Tibial nerve (tissue), 4 donors: ENCODE data around the gene ZNF341. TPM values are rescaled to one million over a fixed set of nuclear protein-coding genes. Genes with fewer than 3 reads are reported as not detected.

ENCODE experiments used
- DNase-seq, 2 donors: peaks; one replicate each; pipeline ENCODE4 v3.0.0-alpha.2; 2019; ENCODE audit warnings: low spot score in 2 of 2
- H3K27ac ChIP-seq, 4 donors: fragments of 200-600 bp; sonication (generic) in 3 of 4; one replicate each; pipeline ENCODE4 v1.5.1; 2017 to 2019; ENCODE audit warnings: mild to moderate bottlenecking in 1 of 4
- H3K27me3 ChIP-seq, 2 donors: fragments of 200-600 bp; sonication (generic) in 1 of 2; one replicate each; pipeline versions ENCODE4 v1.5.1 to v1.6.0; 2017 to 2019
- H3K36me3 ChIP-seq, 3 donors: fragments of 200-600 bp; sonication (generic); one replicate each; pipeline ENCODE4 v1.5.1; 2018 to 2019
- H3K4me1 ChIP-seq, 4 donors: fragments of 200-600 bp; sonication (generic) in 3 of 4; one replicate each; pipeline ENCODE4 v1.5.1; 2017 to 2019
- H3K4me3 ChIP-seq, 4 donors: fragments of 200-600 bp; sonication (generic) in 3 of 4; one replicate each; pipeline ENCODE4 v1.5.1; 2017 to 2019; ENCODE audit warnings: mild to moderate bottlenecking in 1 of 4, moderate library complexity in 1 of 4
- H3K9me3 ChIP-seq, 4 donors: fragments of 200-600 bp; sonication (generic) in 3 of 4; one replicate each; pipeline ENCODE4 v1.5.1; 2017 to 2019
- EP300 ChIP-seq, 2 donors: sonication (generic); formaldehyde crosslinking; IDR thresholded peaks; one replicate each; pipeline ENCODE4 v1.6.1; 2017; ENCODE audit warnings: antibody characterized with exemption in 2 of 2, mild to moderate bottlenecking in 1 of 2
- POLR2A ChIP-seq, 2 donors: fragments of 450-650 bp; IDR thresholded peaks; one replicate each; pipeline ENCODE4 v1.6.1; 2017; ENCODE audit warnings: antibody characterized with exemption in 2 of 2, mild to moderate bottlenecking in 2 of 2, moderate library complexity in 2 of 2
- WGBS, 2 donors: methylation state at CpG; one replicate each; pipeline ENCODE4 v1.1.5; 2018; 5-methylcytosine and 5-hydroxymethylcytosine counted together
- total RNA-seq, 4 donors: library from RNA; depleted of rRNA; stranded (reverse); fragments of >200 nt; gene quantifications; one replicate each; pipeline ENCODE4 v1.1.0, GENCODE V29; 2016
- TF ChIP-seq, protein P1 (sequence below), 5 experiments: fragments of 200-600 bp in 3 of 5; fragments of 450-650 bp in 2 of 5; sonication (generic) in 3 of 5; IDR thresholded peaks; one replicate each; pipeline ENCODE4 v1.5.1; 2016 to 2019; ENCODE audit warnings: antibody characterized with exemption in 5 of 5, mild to moderate bottlenecking in 3 of 5, moderate library complexity in 2 of 5

The ZNF341 gene
- total RNA-seq, 4 donors from 2014 or later = 1.7 to 4.8 (median 2.1) TPM

DNA sequence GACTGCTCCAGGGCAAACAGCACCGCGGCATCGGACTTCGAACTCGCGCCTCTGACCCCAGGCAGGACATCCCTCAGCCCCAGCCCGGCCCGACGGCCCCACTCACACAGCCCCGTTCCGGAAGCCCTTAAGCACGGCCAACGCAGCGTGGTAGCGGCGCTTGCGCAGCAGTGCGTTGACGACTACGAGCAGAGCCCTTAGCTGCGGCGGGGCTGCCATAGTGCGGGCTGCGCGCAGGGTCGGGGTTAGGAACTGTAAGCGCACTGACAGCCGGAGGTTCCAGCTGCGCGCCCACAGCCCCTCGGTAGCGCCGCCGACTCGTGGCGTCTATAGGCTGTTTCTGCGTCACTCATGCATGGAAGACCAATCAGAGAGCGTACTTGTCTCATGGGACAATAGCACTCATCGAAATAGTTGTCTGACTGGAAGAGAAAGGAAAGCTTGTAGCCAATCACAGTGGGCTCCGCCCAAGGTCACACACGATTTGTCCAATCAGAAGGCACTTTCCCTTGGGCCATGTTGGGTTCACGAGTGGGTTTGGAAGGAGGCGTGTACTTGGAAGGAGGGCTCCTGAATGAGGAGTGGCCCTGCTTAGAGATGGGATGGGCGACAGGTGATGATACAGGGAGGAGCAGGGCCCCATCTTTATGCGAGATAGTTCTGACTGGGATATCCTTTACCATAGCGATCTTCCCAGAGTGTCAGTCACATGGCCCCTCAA lies 11.6 kb upstream of the ZNF341 start, which contains the start of gene PXMP4:
Gene PXMP4 (minus strand): TSS at position 322 of the 721 bp plus-strand sequence. CDS start 103 bp downstream, at position 219.
- DNase-seq = peak; percentile 85 to 90
- 3 to 6% methylated on average over 20 to 38 of the region's 46 CpGs for WGBS, 2 donors
- Histone ChIP-seq H3K36me3 (peaks cover 0 to 2% (median 0%) of the 10 kb centered on the region in 3 donors), H3K4me3 (peak within 1 kb of the TSS; percentile 59 to 92 (median 82)), H3K27me3 (no peaks in the 10 kb centered on the region), H3K4me1 (peaks cover 3 to 16% (median 9%) of the 10 kb centered on the region in 4 donors), H3K9me3 (no peaks in the 10 kb centered on the region), H3K27ac (peak within 1 kb of the TSS; percentile 37 to 80 (median 74))
- TF ChIP-seq, protein P1, sequence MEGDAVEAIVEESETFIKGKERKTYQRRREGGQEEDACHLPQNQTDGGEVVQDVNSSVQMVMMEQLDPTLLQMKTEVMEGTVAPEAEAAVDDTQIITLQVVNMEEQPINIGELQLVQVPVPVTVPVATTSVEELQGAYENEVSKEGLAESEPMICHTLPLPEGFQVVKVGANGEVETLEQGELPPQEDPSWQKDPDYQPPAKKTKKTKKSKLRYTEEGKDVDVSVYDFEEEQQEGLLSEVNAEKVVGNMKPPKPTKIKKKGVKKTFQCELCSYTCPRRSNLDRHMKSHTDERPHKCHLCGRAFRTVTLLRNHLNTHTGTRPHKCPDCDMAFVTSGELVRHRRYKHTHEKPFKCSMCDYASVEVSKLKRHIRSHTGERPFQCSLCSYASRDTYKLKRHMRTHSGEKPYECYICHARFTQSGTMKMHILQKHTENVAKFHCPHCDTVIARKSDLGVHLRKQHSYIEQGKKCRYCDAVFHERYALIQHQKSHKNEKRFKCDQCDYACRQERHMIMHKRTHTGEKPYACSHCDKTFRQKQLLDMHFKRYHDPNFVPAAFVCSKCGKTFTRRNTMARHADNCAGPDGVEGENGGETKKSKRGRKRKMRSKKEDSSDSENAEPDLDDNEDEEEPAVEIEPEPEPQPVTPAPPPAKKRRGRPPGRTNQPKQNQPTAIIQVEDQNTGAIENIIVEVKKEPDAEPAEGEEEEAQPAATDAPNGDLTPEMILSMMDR (IDR thresholded peaks at IDR 0.05) = peak in 2 of 5 experiments; percentile 34 to 58
- TF ChIP-seq POLR2A (IDR thresholded peaks at IDR 0.05) = peak in 1 of 2 donors; percentile 50
- peak in 1 of 2 donors; percentile 80 for TF ChIP-seq EP300 (IDR thresholded peaks at IDR 0.05)

DNA sequence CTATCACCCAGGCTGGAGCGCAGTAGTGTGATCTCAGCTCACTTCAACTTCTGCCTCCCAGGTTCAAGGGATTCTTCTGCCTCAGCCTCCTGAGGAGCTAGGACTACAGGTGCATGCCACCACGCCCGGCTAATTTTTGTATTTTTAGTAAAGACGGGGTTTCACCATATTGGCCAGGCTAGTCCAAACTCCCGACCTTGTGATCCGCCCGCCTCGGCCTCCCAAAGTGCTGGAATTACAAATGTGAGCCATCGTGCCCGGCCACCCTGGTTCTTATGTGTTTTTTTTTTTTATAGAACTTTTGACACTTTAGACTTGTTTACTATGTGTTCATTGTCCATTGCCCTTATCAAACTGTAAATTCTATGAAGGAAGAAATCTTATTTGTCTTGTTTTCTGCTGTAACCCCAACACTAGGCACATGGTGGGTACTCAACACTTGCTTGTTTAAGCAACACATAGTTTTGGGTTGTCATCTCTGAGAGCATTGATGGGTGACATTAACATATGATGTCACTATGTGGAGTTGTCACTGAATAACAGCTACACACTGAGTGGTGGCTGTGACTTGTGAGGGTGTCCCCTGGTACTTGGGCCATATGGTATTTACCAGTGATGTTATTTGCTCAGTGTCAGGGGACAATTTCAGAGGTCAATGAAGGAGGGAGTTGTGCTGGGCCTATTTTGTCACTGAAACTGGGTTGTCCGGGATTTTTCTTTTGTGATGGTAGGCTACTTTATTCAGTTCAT lies 10.2 kb upstream of the ZNF341 start:
- 90 to 94% methylated on average over 11 of the region's 11 CpGs for WGBS, 2 donors
- H3K9me3 ChIP-seq = no peaks in the 10 kb centered on the region
- no peaks in the 10 kb centered on the region for H3K27me3 ChIP-seq
- no peak overlapping the region for H3K27ac ChIP-seq
- peaks cover 3 to 16% (median 9%) of the 10 kb centered on the region in 4 donors for H3K4me1 ChIP-seq
- H3K36me3 ChIP-seq = no peaks in the 10 kb centered on the region
- TF ChIP-seq, protein P1 (IDR thresholded peaks at IDR 0.05) = no peak
- TF ChIP-seq EP300 (IDR thresholded peaks at IDR 0.05) = no peak
- TF ChIP-seq POLR2A (IDR thresholded peaks at IDR 0.05) = no peak
- no peak overlapping the region for H3K4me3 ChIP-seq
- DNase-seq = no peak

DNA sequence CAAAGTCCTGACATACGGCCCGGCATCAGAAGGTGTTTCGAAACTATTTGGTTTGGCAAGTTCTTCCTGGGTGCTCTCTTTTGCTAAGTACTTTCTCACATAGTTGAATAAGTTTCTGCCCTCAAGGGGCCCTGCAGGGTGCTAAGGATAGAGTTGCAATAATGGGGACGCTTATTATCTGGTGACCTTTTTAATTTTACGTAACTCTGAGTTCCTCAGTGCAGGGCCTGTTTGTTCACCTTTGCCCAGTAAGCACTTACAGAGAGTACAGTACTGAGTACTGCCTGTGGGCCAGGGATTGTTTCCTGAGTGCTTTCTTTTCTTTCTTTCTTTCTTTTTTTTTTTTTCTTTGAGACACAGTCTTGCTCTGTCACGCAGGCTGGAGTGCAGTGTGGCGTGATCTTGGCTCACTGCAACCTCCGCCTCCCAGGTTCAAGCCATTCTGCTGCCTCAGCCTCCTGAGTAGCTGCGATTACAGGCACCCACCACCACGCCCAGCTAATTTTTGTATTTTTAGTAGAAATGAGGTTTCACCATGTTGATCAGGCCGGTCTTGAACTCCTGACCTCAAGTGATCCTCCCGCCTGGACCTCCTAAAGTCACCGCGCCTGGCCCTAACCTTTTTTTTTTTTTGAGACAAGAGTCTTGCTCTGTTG lies 7.2 kb upstream of the ZNF341 start:
- 80 to 81% methylated on average over 14 of the region's 14 CpGs for WGBS, 2 donors
- Histone ChIP-seq H3K27me3 (no peaks in the 10 kb centered on the region), H3K4me3 (no peak overlapping the region), H3K9me3 (no peaks in the 10 kb centered on the region), H3K4me1 (peaks cover 0 to 7% (median 2%) of the 10 kb centered on the region in 4 donors), H3K36me3 (no peaks in the 10 kb centered on the region), H3K27ac (no peak overlapping the region)
- DNase-seq = no peak
- TF ChIP-seq, protein P1 (IDR thresholded peaks at IDR 0.05) = no peak
- TF ChIP-seq EP300 (IDR thresholded peaks at IDR 0.05) (no peak), POLR2A (IDR thresholded peaks at IDR 0.05) (no peak)

DNA sequence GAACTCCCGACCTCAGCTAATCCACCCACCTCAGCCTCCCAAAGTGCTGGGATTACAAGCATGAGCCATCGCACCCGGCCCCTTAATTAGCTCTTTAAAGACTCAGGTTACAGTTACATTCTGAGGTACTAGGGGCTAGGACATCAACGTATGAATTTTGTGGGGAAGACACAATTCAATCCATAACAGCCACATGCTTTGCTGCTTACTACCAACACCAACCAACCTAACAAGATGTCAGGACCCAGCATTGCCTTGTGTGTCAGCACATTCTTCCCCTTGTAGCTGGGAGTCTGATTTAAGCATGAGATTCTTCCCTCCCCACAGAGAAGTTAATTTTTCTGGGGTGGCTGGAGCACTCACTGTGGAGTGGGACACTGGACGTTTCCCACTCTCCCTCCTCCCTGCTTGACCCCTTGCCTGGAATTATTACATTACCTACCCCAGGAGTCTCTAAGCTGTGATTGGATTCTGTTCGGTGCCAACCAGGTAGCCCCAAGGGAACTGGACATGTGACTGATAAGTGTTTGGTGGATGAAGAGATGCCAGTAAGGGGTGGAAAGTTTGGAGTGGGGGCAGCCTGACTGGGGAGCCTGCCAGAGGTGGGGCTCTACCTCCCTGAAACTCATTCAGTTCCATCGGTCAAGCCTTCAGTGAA lies 6.1 kb upstream of the ZNF341 start:
- Histone ChIP-seq H3K27ac (no peak overlapping the region), H3K4me3 (no peak overlapping the region), H3K9me3 (no peaks in the 10 kb centered on the region), H3K4me1 (peaks cover 0 to 3% (median 0%) of the 10 kb centered on the region in 4 donors), H3K36me3 (no peaks in the 10 kb centered on the region), H3K27me3 (no peaks in the 10 kb centered on the region)
- WGBS, 2 donors = 69 to 74% methylated on average over 7 of the region's 7 CpGs
- TF ChIP-seq, protein P1 (IDR thresholded peaks at IDR 0.05) = no peak
- TF ChIP-seq POLR2A (IDR thresholded peaks at IDR 0.05) (no peak), EP300 (IDR thresholded peaks at IDR 0.05) (no peak)
- DNase-seq = no peak
